ENCODE results near the gene KRTAP10-10.
"Not testable (repeated sequence)": the region's sequence is repeated elsewhere in the genome, so short reads cannot be mapped to it uniquely, and the experiment has no call there.

The KRTAP10-10 gene

GRCh38 chr21:44606495-44606894 is 30.7 kb upstream of the KRTAP10-10 start:
- Histone ChIP-seq H3K27me3 (ENCODE audit: insufficient read depth, poor library complexity, severe bottlenecking) (peaks cover 2% of the 10 kb centered on the region), H3K27ac (replicated peaks) (no peak overlapping the region), H3K4me3 (replicated peaks; ENCODE audit: insufficient read depth, low read length) (no peak overlapping the region)
- no peak for TF ChIP-seq GABPA (IDR thresholded peaks at IDR 0.05; ENCODE audit: low read depth)
- TF ChIP-seq SPI1 (IDR thresholded peaks at IDR 0.05; ENCODE audit: borderline replicate concordance, low read depth), result no peak
- TF ChIP-seq REST (IDR thresholded peaks at IDR 0.05; ENCODE audit: insufficient replicate concordance, low read depth), result no peak
- TF ChIP-seq POLR2AphosphoS5 (IDR thresholded peaks at IDR 0.05; ENCODE audit: low read depth), result no peak
- no peak for TF ChIP-seq CTCF (IDR thresholded peaks at IDR 0.05; ENCODE audit: insufficient read depth, low read length)
- no peak for DNase-seq (ENCODE audit: low read depth in 1 of 2, low spot score in 1 of 2)

GRCh38 chr21:44609193-44609592 is 28.0 kb upstream of the KRTAP10-10 start:
- no peak overlapping the region for H3K4me3 ChIP-seq (replicated peaks; ENCODE audit: insufficient read depth, low read length)
- TF ChIP-seq GABPA (IDR thresholded peaks at IDR 0.05; ENCODE audit: low read depth), result no peak
- TF ChIP-seq REST (IDR thresholded peaks at IDR 0.05; ENCODE audit: insufficient replicate concordance, low read depth), result no peak
- TF ChIP-seq SPI1 (IDR thresholded peaks at IDR 0.05; ENCODE audit: borderline replicate concordance, low read depth), result no peak
- no peak for TF ChIP-seq POLR2AphosphoS5 (IDR thresholded peaks at IDR 0.05; ENCODE audit: low read depth)
- TF ChIP-seq CTCF (IDR thresholded peaks at IDR 0.05; ENCODE audit: insufficient read depth, low read length), result no peak
- peaks cover under 1% of the 10 kb centered on the region for H3K27me3 ChIP-seq (ENCODE audit: insufficient read depth, poor library complexity, severe bottlenecking)
- no peak overlapping the region for H3K27ac ChIP-seq (replicated peaks)
- DNase-seq (ENCODE audit: low read depth in 1 of 2, low spot score in 1 of 2), result no peak

- H3K4me3 ChIP-seq (replicated peaks; ENCODE audit: insufficient read depth, low read length); DNase-seq (ENCODE audit: low read depth in 1 of 2, low spot score in 1 of 2); H3K27me3 ChIP-seq (ENCODE audit: insufficient read depth, poor library complexity, severe bottlenecking); H3K27ac ChIP-seq (replicated peaks): not testable (repeated sequence)
These were observed 26.9 kb upstream of the KRTAP10-10 start for GRCh38 chr21:44610157-44610843.

- TF ChIP-seq CTCF (IDR thresholded peaks at IDR 0.05; ENCODE audit: insufficient read depth, low read length) (no peak), POLR2AphosphoS5 (IDR thresholded peaks at IDR 0.05; ENCODE audit: low read depth) (no peak), REST (IDR thresholded peaks at IDR 0.05; ENCODE audit: insufficient replicate concordance, low read depth) (no peak), GABPA (IDR thresholded peaks at IDR 0.05; ENCODE audit: low read depth) (no peak), SPI1 (IDR thresholded peaks at IDR 0.05; ENCODE audit: borderline replicate concordance, low read depth) (no peak)
- no peaks in the 10 kb centered on the region for H3K27me3 ChIP-seq (ENCODE audit: insufficient read depth, poor library complexity, severe bottlenecking)
- H3K27ac ChIP-seq (replicated peaks), result no peak overlapping the region
- H3K4me3 ChIP-seq (replicated peaks; ENCODE audit: insufficient read depth, low read length), result no peak overlapping the region
- DNase-seq (ENCODE audit: low read depth in 1 of 2, low spot score in 1 of 2), result no peak
These were observed 25.6 kb upstream of the KRTAP10-10 start for GRCh38 chr21:44611551-44611950.
